ENCODE data around the gene POLR1C. TPM values are rescaled to one million over a fixed set of nuclear protein-coding genes. Genes with fewer than 3 reads are reported as not detected.

Gene POLR1C
- total RNA-seq, 2 experiments from 2014 or later = 46.6 to 47.8 TPM

- peaks cover 7% of the 10 kb centered on the region for H3K36me3 Mint-ChIP-seq (ENCODE audit: low read depth)
- no peaks in the 10 kb centered on the region for H3K27me3 Mint-ChIP-seq
- peaks cover 39% of the 10 kb centered on the region for H3K4me1 Mint-ChIP-seq (ENCODE audit: low read depth)
- peak; percentile 23 for ATAC-seq (ENCODE audit: poor library complexity)
- Histone ChIP-seq H3K27me3 (ENCODE audit: control insufficient read depth in 1 of 2, insufficient read depth in 2 of 2, low read length in 2 of 2) (no peaks in the 10 kb centered on the region), H3K9me3 (ENCODE audit: control insufficient read depth in 1 of 2, insufficient read depth in 1 of 2, low read length in 2 of 2) (no peaks in the 10 kb centered on the region), H3K36me3 (ENCODE audit: insufficient read depth, low read length) (no peaks in the 10 kb centered on the region), H3K4me1 (ENCODE audit: insufficient read depth, low read length) (peaks cover 29% of the 10 kb centered on the region), H3K27ac (ENCODE audit: low read depth in 1 of 2, low read length in 2 of 2) (peak overlapping the region; percentile 81 to 91), H3K4me3 (ENCODE audit: low read length) (peak overlapping the region; percentile 81)
- H3K27ac Mint-ChIP-seq = peak overlapping the region; percentile 96
- intact Hi-C loops (cut with DNase I, micrococcal nuclease) = loop anchor here in 1 of 2 experiments (2.0 to 5.0 kb wide), 5 partner anchors 22 to 294 kb away; partner anchors contain the start of genes CUL9, DLK2, POLR1C and YIPF3
- ChIA-PET CTCF (interaction anchor here (0.6 to 0.7 kb wide), 2 partner anchors 20 to 214 kb away, joined by 3 to 5 read pairs; no protein-coding TSS in a partner anchor), POLR2A (interaction anchor here (0.6 to 2.3 kb wide), 8 partner anchors 16 to 547 kb away, joined by 3 to 15 read pairs (median 10); partner anchors contain the start of genes ABCC10, CNPY3, DLK2 and KLC4)
- TF ChIP-seq CTCF (IDR thresholded peaks at IDR 0.05) = no peak
- peak in 3 of 14 experiments; percentile 11 to 38 (median 34) for DNase-seq
- H3K9me3 Mint-ChIP-seq = no peaks in the 10 kb centered on the region
- H3K4me3 Mint-ChIP-seq = peak overlapping the region; percentile 94
Observed at GRCh38 chr6:43476746-43477145, 40.1 kb upstream of the POLR1C start.

- H3K27me3 Mint-ChIP-seq = no peaks in the 10 kb centered on the region
- H3K9me3 Mint-ChIP-seq = no peaks in the 10 kb centered on the region
- intact Hi-C loops (cut with DNase I, micrococcal nuclease) = loop anchor here in 1 of 2 experiments (2.0 to 5.0 kb wide), 5 partner anchors 23 to 295 kb away; partner anchors contain the start of genes CUL9, DLK2, POLR1C and YIPF3
- Histone ChIP-seq H3K4me3 (ENCODE audit: low read length) (peak within 1 kb of the TSS; percentile 81), H3K9me3 (ENCODE audit: control insufficient read depth in 1 of 2, insufficient read depth in 1 of 2, low read length in 2 of 2) (no peaks in the 10 kb centered on the region), H3K27ac (ENCODE audit: low read depth in 1 of 2, low read length in 2 of 2) (peak within 1 kb of the TSS; percentile 81 to 91), H3K36me3 (ENCODE audit: insufficient read depth, low read length) (no peaks in the 10 kb centered on the region), H3K27me3 (ENCODE audit: control insufficient read depth in 1 of 2, insufficient read depth in 2 of 2, low read length in 2 of 2) (no peaks in the 10 kb centered on the region), H3K4me1 (ENCODE audit: insufficient read depth, low read length) (peaks cover 32% of the 10 kb centered on the region)
- ChIA-PET POLR2A (interaction anchor here (0.6 to 2.3 kb wide), 15 partner anchors 8 to 888 kb away, joined by 3 to 15 read pairs (median 4); partner anchors contain the start of genes ABCC10, CNPY3, DLK2 and KLC4), CTCF (interaction anchor here (0.6 to 1.0 kb wide), 3 partner anchors 20 to 215 kb away, joined by 3 to 5 read pairs (median 4); partner anchors contain the start of gene ABCC10)
- H3K36me3 Mint-ChIP-seq (ENCODE audit: low read depth) = peaks cover 8% of the 10 kb centered on the region
- DNase-seq = peak; percentile 91 to 99 (median 96)
- H3K27ac Mint-ChIP-seq = peak within 1 kb of the TSS; percentile 96
- TF ChIP-seq CTCF (IDR thresholded peaks at IDR 0.05) = no peak
- H3K4me1 Mint-ChIP-seq (ENCODE audit: low read depth) = peaks cover 46% of the 10 kb centered on the region
- peak; percentile 100 for ATAC-seq (ENCODE audit: poor library complexity)
- peak within 1 kb of the TSS; percentile 94 for H3K4me3 Mint-ChIP-seq
Observed at GRCh38 chr6:43477235-43478007, 39.5 kb upstream of the POLR1C start, which contains the start of gene TJAP1. TJAP1 (plus strand) TSS chr6:43477570; CDS start chr6:43499002, 21,432 bp downstream.

GRCh38 chr6:43478008-43478372, 38.9 kb upstream of the POLR1C start:
- Histone ChIP-seq H3K27ac (ENCODE audit: low read depth in 1 of 2, low read length in 2 of 2) (peak overlapping the region; percentile 81 to 91), H3K4me3 (ENCODE audit: low read length) (peak overlapping the region; percentile 81), H3K4me1 (ENCODE audit: insufficient read depth, low read length) (peaks cover 32% of the 10 kb centered on the region), H3K36me3 (ENCODE audit: insufficient read depth, low read length) (no peaks in the 10 kb centered on the region), H3K27me3 (ENCODE audit: control insufficient read depth in 1 of 2, insufficient read depth in 2 of 2, low read length in 2 of 2) (no peaks in the 10 kb centered on the region), H3K9me3 (ENCODE audit: control insufficient read depth in 1 of 2, insufficient read depth in 1 of 2, low read length in 2 of 2) (no peaks in the 10 kb centered on the region)
- Mint-ChIP-seq H3K9me3 (no peaks in the 10 kb centered on the region), H3K27ac (peak overlapping the region; percentile 96), H3K27me3 (no peaks in the 10 kb centered on the region), H3K4me1 (ENCODE audit: low read depth) (peaks cover 48% of the 10 kb centered on the region), H3K4me3 (peak overlapping the region; percentile 94), H3K36me3 (ENCODE audit: low read depth) (peaks cover 8% of the 10 kb centered on the region)
- CTCF ChIA-PET = interaction anchor here (1.0 kb wide), 1 partner anchor 50 kb away, joined by 4 read pairs; the partner anchor contains the start of gene ABCC10
- DNase-seq (peak in 1 of 14 experiments; percentile 18), ATAC-seq (ENCODE audit: poor library complexity) (no peak)
- no peak for TF ChIP-seq CTCF (IDR thresholded peaks at IDR 0.05)
- POLR2A ChIA-PET = interaction anchor here (0.6 to 2.3 kb wide), 14 partner anchors 8 to 889 kb away, joined by 3 to 15 read pairs (median 4); partner anchors contain the start of genes ABCC10, CNPY3, DLK2 and KLHDC3
- intact Hi-C loops (cut with DNase I, micrococcal nuclease) = loop anchor here in 1 of 2 experiments (5.0 kb wide), 3 partner anchors 39 to 296 kb away; partner anchors contain the start of genes CUL9, POLR1C and YIPF3
